Stimulated activated CD8-positive, alpha-beta memory T cell treated with anti-CD3 and anti-CD28 coated beads, Interleukin-12 subunit alpha, Interleukin-12 subunit beta, amount 100 ng/mL, for 1 hour (primary cell): ENCODE data around the gene LHFPL5.

ENCODE experiments used
- DNase-seq: peaks from one replicate; pipeline ENCODE4 v3.0.0-alpha.2; 2020; ENCODE audit warnings: low read depth

The LHFPL5 gene

GRCh38 chr6:35804996-35805736 lies at the start of gene LHFPL5:
Gene LHFPL5, plus strand, starts transcription at chr6:35805352. Its CDS starts 319 bp downstream, at chr6:35805671.
- no peak for DNase-seq

- DNase-seq, result no peak
Observed at GRCh38 chr6:35757456-35758123, 47.6 kb upstream of the LHFPL5 start.

- DNase-seq, result no peak
Observed at GRCh38 chr6:35759426-35759825, 45.7 kb upstream of the LHFPL5 start.

- no peak for DNase-seq
Observed at GRCh38 chr6:35765739-35766138, 39.4 kb upstream of the LHFPL5 start.

- no peak for DNase-seq
Observed at GRCh38 chr6:35769211-35769610, 35.9 kb upstream of the LHFPL5 start.

- no peak for DNase-seq
Observed at GRCh38 chr6:35771343-35771627, 33.9 kb upstream of the LHFPL5 start.

- no peak for DNase-seq
Observed at GRCh38 chr6:35774116-35774794, 30.9 kb upstream of the LHFPL5 start.

GRCh38 chr6:35775031-35775430 lies 30.1 kb upstream of the LHFPL5 start:
- DNase-seq, result no peak

GRCh38 chr6:35776364-35777215 lies 28.6 kb upstream of the LHFPL5 start, which contains the start of gene CLPSL2:
Gene CLPSL2, plus strand, starts transcription at chr6:35776598. Its CDS starts 21 bp downstream, at chr6:35776619.
- DNase-seq, result no peak

- no peak for DNase-seq
Observed at GRCh38 chr6:35777356-35778102, 27.6 kb upstream of the LHFPL5 start.

- no peak for DNase-seq
Observed at GRCh38 chr6:35778437-35778836, 26.7 kb upstream of the LHFPL5 start.

- DNase-seq, result no peak
Observed at GRCh38 chr6:35780719-35781118, 24.4 kb upstream of the LHFPL5 start, which contains the start of gene CLPSL1. Gene CLPSL1, plus strand, starts transcription at chr6:35781019. Its CDS starts 92 bp downstream, at chr6:35781111.

- no peak for DNase-seq
Observed at GRCh38 chr6:35781290-35781689, 23.9 kb upstream of the LHFPL5 start.

GRCh38 chr6:35782424-35782823 lies 22.7 kb upstream of the LHFPL5 start:
- DNase-seq, result no peak

- DNase-seq, result no peak
Observed at GRCh38 chr6:35784200-35784599, 21.0 kb upstream of the LHFPL5 start.

GRCh38 chr6:35786272-35786671 lies 18.9 kb upstream of the LHFPL5 start:
- no peak for DNase-seq

GRCh38 chr6:35786810-35787209 lies 18.3 kb upstream of the LHFPL5 start:
- no peak for DNase-seq

- DNase-seq, result no peak
Observed at GRCh38 chr6:35787266-35788218, 17.6 kb upstream of the LHFPL5 start.

- DNase-seq, result no peak
Observed at GRCh38 chr6:35788423-35788982, 16.6 kb upstream of the LHFPL5 start.

- DNase-seq, result no peak
Observed at GRCh38 chr6:35790683-35791082, 14.5 kb upstream of the LHFPL5 start.
